IMR-90 (cell line): Measurements from ENCODE around the gene TTC27.

Experiments
- BHLHE40 ChIP-seq: fragments of 150-350 bp; IDR thresholded peaks from 2 replicates; pipeline ENCODE4 v1.6.1; 2016; ENCODE audit warnings: mild to moderate bottlenecking, low read depth, low read length
- MAFK ChIP-seq: IDR thresholded peaks from 2 replicates; pipeline ENCODE4 v1.6.1; 2012; ENCODE audit warnings: low read depth, low read length, improper control_type of control experiment
- NFE2L2 ChIP-seq: fragments of 150-350 bp; IDR thresholded peaks from 2 replicates; pipeline ENCODE4 v1.6.1; 2016; ENCODE audit warnings: low read depth, mild to moderate bottlenecking, low read length
- POLR2A ChIP-seq: IDR thresholded peaks from 2 replicates; pipeline ENCODE4 v1.6.1; 2012; ENCODE audit warnings: mild to moderate bottlenecking, low read depth, low read length
- RAD21 ChIP-seq: IDR thresholded peaks from 2 replicates; pipeline ENCODE4 v1.6.1; 2012; ENCODE audit warnings: low read length, improper control_type of control experiment
- RCOR1 ChIP-seq: IDR thresholded peaks from 2 replicates; pipeline ENCODE4 v1.6.1; 2012; ENCODE audit warnings: mild to moderate bottlenecking, low read length, improper control_type of control experiment; ENCODE audit not compliant: insufficient replicate concordance
- RFX5 ChIP-seq: IDR thresholded peaks from 2 replicates; pipeline ENCODE4 v1.8.0; 2012; ENCODE audit warnings: low read depth, mild to moderate bottlenecking, low read length, moderate library complexity
- SMC3 ChIP-seq: fragments of 150-350 bp; IDR thresholded peaks from 2 replicates; pipeline ENCODE4 v1.6.1; 2016; ENCODE audit warnings: low read depth, mild to moderate bottlenecking, antibody characterized with exemption, low read length, moderate library complexity
- TF ChIP-seq, protein P1 (sequence below): conservative IDR thresholded peaks from 2 replicates; pipeline ENCODE4 v1.5.1; 2012; ENCODE audit warnings: mild to moderate bottlenecking, low read depth, low read length, improper control_type of control experiment
- TF ChIP-seq, protein P2 (sequence below): fragments of 150-350 bp; IDR thresholded peaks from 2 replicates; pipeline ENCODE4 v1.6.1; 2017; ENCODE audit warnings: mild to moderate bottlenecking, antibody characterized with exemption, low read length, low read depth
- TF ChIP-seq, protein P3 (sequence below): fragments of 150-350 bp; IDR thresholded peaks from 2 replicates; pipeline ENCODE4 v1.6.1; 2016; ENCODE audit warnings: low read depth, mild to moderate bottlenecking, low read length, moderate library complexity, borderline replicate concordance

DNA sequence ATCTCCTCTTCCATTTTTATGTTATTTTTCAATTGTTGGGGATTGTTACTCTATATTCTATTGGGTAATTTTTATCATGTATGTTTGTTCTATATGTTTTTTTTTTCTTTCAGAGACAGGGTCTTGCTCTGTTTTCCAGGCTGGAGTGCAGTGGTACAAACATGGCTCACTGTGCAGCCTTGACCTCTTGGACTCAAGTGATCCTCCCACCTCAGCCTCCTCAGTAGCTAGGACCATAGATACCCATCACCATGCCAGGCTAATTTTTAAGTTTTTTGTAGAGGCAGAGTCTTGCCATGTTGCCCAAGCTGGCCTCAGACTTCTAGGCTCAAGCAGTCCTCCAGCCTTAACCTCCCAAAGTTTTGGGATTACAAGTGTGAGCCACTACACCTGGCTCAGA lies 88.7 kb downstream of the TTC27 start:
- TF ChIP-seq, protein P1, sequence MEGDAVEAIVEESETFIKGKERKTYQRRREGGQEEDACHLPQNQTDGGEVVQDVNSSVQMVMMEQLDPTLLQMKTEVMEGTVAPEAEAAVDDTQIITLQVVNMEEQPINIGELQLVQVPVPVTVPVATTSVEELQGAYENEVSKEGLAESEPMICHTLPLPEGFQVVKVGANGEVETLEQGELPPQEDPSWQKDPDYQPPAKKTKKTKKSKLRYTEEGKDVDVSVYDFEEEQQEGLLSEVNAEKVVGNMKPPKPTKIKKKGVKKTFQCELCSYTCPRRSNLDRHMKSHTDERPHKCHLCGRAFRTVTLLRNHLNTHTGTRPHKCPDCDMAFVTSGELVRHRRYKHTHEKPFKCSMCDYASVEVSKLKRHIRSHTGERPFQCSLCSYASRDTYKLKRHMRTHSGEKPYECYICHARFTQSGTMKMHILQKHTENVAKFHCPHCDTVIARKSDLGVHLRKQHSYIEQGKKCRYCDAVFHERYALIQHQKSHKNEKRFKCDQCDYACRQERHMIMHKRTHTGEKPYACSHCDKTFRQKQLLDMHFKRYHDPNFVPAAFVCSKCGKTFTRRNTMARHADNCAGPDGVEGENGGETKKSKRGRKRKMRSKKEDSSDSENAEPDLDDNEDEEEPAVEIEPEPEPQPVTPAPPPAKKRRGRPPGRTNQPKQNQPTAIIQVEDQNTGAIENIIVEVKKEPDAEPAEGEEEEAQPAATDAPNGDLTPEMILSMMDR = no peak
- TF ChIP-seq, protein P2, sequence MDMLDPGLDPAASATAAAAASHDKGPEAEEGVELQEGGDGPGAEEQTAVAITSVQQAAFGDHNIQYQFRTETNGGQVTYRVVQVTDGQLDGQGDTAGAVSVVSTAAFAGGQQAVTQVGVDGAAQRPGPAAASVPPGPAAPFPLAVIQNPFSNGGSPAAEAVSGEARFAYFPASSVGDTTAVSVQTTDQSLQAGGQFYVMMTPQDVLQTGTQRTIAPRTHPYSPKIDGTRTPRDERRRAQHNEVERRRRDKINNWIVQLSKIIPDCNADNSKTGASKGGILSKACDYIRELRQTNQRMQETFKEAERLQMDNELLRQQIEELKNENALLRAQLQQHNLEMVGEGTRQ = no peak
- TF ChIP-seq POLR2A = no peak
- no peak for TF ChIP-seq RFX5
- TF ChIP-seq SMC3 = no peak
- no peak for TF ChIP-seq NFE2L2
- no peak for TF ChIP-seq MAFK
- TF ChIP-seq, protein P3, sequence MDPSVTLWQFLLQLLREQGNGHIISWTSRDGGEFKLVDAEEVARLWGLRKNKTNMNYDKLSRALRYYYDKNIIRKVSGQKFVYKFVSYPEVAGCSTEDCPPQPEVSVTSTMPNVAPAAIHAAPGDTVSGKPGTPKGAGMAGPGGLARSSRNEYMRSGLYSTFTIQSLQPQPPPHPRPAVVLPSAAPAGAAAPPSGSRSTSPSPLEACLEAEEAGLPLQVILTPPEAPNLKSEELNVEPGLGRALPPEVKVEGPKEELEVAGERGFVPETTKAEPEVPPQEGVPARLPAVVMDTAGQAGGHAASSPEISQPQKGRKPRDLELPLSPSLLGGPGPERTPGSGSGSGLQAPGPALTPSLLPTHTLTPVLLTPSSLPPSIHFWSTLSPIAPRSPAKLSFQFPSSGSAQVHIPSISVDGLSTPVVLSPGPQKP = no peak
- TF ChIP-seq RAD21 = no peak
- TF ChIP-seq RCOR1 = no peak
- TF ChIP-seq BHLHE40 = no peak
